T-cell (primary cell): ENCODE data around the gene SCFD2. TPM values are rescaled to one million over a fixed set of nuclear protein-coding genes. Genes with fewer than 3 reads are reported as not detected.

Experiments used
- ATAC-seq, 4 experiments: fragments of 200-7000 bp in 3 of 4; fragments of 150-1000 bp in 1 of 4; cut with Tn5 transposase; replicated peaks in 1 of 4; 1 replicate in 3 of 4; 2 replicates in 1 of 4; pipeline ENCODE4 v1.10.0; 2021; ENCODE audit warnings: moderate library complexity in 3 of 4, mild to moderate bottlenecking in 2 of 4, moderate number of reproducible peaks in 1 of 4
- CTCF ChIA-PET, 2 donors: fragments of 300-600 bp; sonication (Branson Sonifier 250); formaldehyde crosslinking; loops; one replicate each; lab custom pipeline; 2022; ENCODE audit warnings: antibody characterized with exemption in 2 of 2; lab: Charles Lee
- POLR2A ChIA-PET, 2 donors: fragments of 300-600 bp; sonication (Branson Sonifier 250); formaldehyde crosslinking; loops; one replicate each; lab custom pipeline; 2022; ENCODE audit warnings: antibody characterized with exemption in 2 of 2; lab: Charles Lee
- DNase-seq, 35 experiments: peaks; one replicate each; pipeline versions ENCODE4 v3.0.0 to v3.0.0-alpha.2; 2013 to 2023
- H3K27ac ChIP-seq: one replicate; pipeline ENCODE4 v1.5.1; 2013; ENCODE audit warnings: low read length
- H3K27me3 ChIP-seq, 2 experiments: replicated peaks in 1 of 2; 1 replicate in 1 of 2; 2 replicates in 1 of 2; pipeline versions ENCODE4 v1.6.1 to v1.7.0; 2013; ENCODE audit warnings: low read length in 1 of 2, mixed read lengths in 1 of 2; ENCODE audit not compliant: control insufficient read depth in 2 of 2, insufficient read depth in 2 of 2; ENCODE audit errors: extremely low read depth in 1 of 2
- H3K36me3 ChIP-seq, 2 donors: 1 replicate in 1 of 2; 2 replicates in 1 of 2; pipeline versions ENCODE4 v1.6.1 to v1.7.0; 2013; ENCODE audit warnings: low read length in 1 of 2; ENCODE audit not compliant: control insufficient read depth in 2 of 2, insufficient read depth in 1 of 2; ENCODE audit errors: extremely low read depth in 1 of 2
- H3K4me1 ChIP-seq, 2 experiments: 1 replicate in 1 of 2; 2 replicates in 1 of 2; pipeline versions ENCODE4 v1.6.1 to v1.7.0; 2013; ENCODE audit warnings: low read length in 2 of 2, mixed read lengths in 1 of 2; ENCODE audit not compliant: insufficient read depth in 2 of 2, control insufficient read depth in 1 of 2; ENCODE audit errors: extremely low read depth in 1 of 2
- H3K4me3 ChIP-seq, 2 donors: 1 replicate in 1 of 2; 2 replicates in 1 of 2; pipeline versions ENCODE4 v1.5.1 to v1.7.0; 2013; ENCODE audit warnings: mild to moderate bottlenecking in 2 of 2, low read length in 1 of 2, moderate library complexity in 1 of 2; ENCODE audit not compliant: control insufficient read depth in 1 of 2; ENCODE audit errors: extremely low read depth in 1 of 2
- H3K9me3 ChIP-seq: 2 replicates; pipeline ENCODE4 v1.7.0; 2013
- H3K27ac Mint-ChIP-seq, 2 donors: one replicate each; pipeline ENCODE4 v1.8.0; 2020 to 2021; ENCODE audit warnings: mild to moderate bottlenecking in 2 of 2, mixed read lengths in 2 of 2
- H3K27me3 Mint-ChIP-seq, 2 donors: one replicate each; pipeline ENCODE4 v1.8.0; 2021 to 2022; ENCODE audit warnings: mixed read lengths in 2 of 2
- H3K36me3 Mint-ChIP-seq: one replicate; pipeline ENCODE4 v1.8.0; 2021; ENCODE audit warnings: mixed read lengths
- H3K4me1 Mint-ChIP-seq, 3 donors: one replicate each; pipeline ENCODE4 v1.8.0; 2020 to 2022; ENCODE audit warnings: mixed read lengths in 3 of 3, mild to moderate bottlenecking in 1 of 3
- H3K4me3 Mint-ChIP-seq, 3 donors: one replicate each; pipeline ENCODE4 v1.8.0; 2020 to 2022; ENCODE audit warnings: mild to moderate bottlenecking in 3 of 3, mixed read lengths in 3 of 3, moderate library complexity in 3 of 3
- H3K9me3 Mint-ChIP-seq, 3 donors: one replicate each; pipeline ENCODE4 v1.8.0; 2020 to 2022; ENCODE audit warnings: mixed read lengths in 3 of 3
- WGBS: methylation state at CpG from one replicate; pipeline ENCODE4 v1.1.5; 2013; ENCODE audit warnings: missing lambda C conversion rate; ENCODE audit not compliant: insufficient coverage; 5-methylcytosine and 5-hydroxymethylcytosine counted together
- total RNA-seq, 35 experiments: library from RNA in 6 of 35; stranded (reverse) in 6 of 35; fragments of 120-200 nt in 1 of 35; gene quantifications; one replicate each; pipeline versions ENCODE4 v1.2.1 to v1.2.4 and lab custom pipeline; 2013 to 2026

The SCFD2 gene
- total RNA-seq, 5 donors from 2014 or later (not counting 1 experiment from before 2014, with no cell fraction given), result 19.0 to 28.9 (median 21.8) TPM

- ATAC-seq (no peak), DNase-seq (no peak)
- Mint-ChIP-seq H3K4me3 (no peak overlapping the region), H3K36me3 (peaks cover 52% of the 10 kb centered on the region), H3K27ac (no peak overlapping the region), H3K27me3 (no peaks in the 10 kb centered on the region), H3K4me1 (no peaks in the 10 kb centered on the region), H3K9me3 (no peaks in the 10 kb centered on the region)
- Histone ChIP-seq H3K36me3 (no peaks in the 10 kb centered on the region), H3K9me3 (no peaks in the 10 kb centered on the region), H3K27ac (no peak overlapping the region), H3K27me3 (no peaks in the 10 kb centered on the region), H3K4me3 (no peak overlapping the region), H3K4me1 (no peaks in the 10 kb centered on the region)
- POLR2A ChIA-PET, result no interaction called here
- CTCF ChIA-PET, result no interaction called here
- no CpG with 5 or more reads among the region's 3 CpGs for WGBS
Observed at GRCh38 chr4:52951016-52951415, 414.8 kb downstream of the SCFD2 start.

GRCh38 chr4:52950226-52950625, 415.6 kb downstream of the SCFD2 start:
- Histone ChIP-seq H3K27ac (no peak overlapping the region), H3K4me1 (no peaks in the 10 kb centered on the region), H3K4me3 (no peak overlapping the region), H3K27me3 (no peaks in the 10 kb centered on the region), H3K36me3 (no peaks in the 10 kb centered on the region), H3K9me3 (no peaks in the 10 kb centered on the region)
- no peaks in the 10 kb centered on the region for H3K4me1 Mint-ChIP-seq
- H3K9me3 Mint-ChIP-seq, result no peaks in the 10 kb centered on the region
- CTCF ChIA-PET, result interaction anchor here in 1 of 2 donors (0.5 kb wide), 1 partner anchor 850 kb away, joined by 3 read pairs; no protein-coding TSS in a partner anchor
- DNase-seq (no peak), ATAC-seq (no peak)
- no peaks in the 10 kb centered on the region for H3K27me3 Mint-ChIP-seq
- POLR2A ChIA-PET, result no interaction called here
- H3K36me3 Mint-ChIP-seq, result peaks cover 52% of the 10 kb centered on the region
- WGBS, result 100% methylated on average over 1 of the region's 3 CpGs
- H3K4me3 Mint-ChIP-seq, result no peak overlapping the region
- H3K27ac Mint-ChIP-seq, result no peak overlapping the region

GRCh38 chr4:52949336-52949735, 416.5 kb downstream of the SCFD2 start:
- Histone ChIP-seq H3K4me3 (no peak overlapping the region), H3K36me3 (no peaks in the 10 kb centered on the region), H3K9me3 (no peaks in the 10 kb centered on the region), H3K27ac (no peak overlapping the region), H3K27me3 (no peaks in the 10 kb centered on the region), H3K4me1 (no peaks in the 10 kb centered on the region)
- H3K4me3 Mint-ChIP-seq, result no peak overlapping the region
- H3K27me3 Mint-ChIP-seq, result no peaks in the 10 kb centered on the region
- H3K36me3 Mint-ChIP-seq, result peaks cover 45% of the 10 kb centered on the region
- ChIA-PET POLR2A (no interaction called here), CTCF (no interaction called here)
- ATAC-seq (no peak), DNase-seq (no peak)
- no peaks in the 10 kb centered on the region for H3K4me1 Mint-ChIP-seq
- no peak overlapping the region for H3K27ac Mint-ChIP-seq
- WGBS, result 92% methylated on average over 4 of the region's 4 CpGs
- no peaks in the 10 kb centered on the region for H3K9me3 Mint-ChIP-seq

- WGBS, result 96% methylated on average over 5 of the region's 5 CpGs
- no peaks in the 10 kb centered on the region for H3K4me1 Mint-ChIP-seq
Observed at GRCh38 chr4:52948057-52948423, 417.8 kb downstream of the SCFD2 start.

GRCh38 chr4:52947401-52948056, 418.3 kb downstream of the SCFD2 start:
- Histone ChIP-seq H3K27me3 (no peaks in the 10 kb centered on the region), H3K4me1 (no peaks in the 10 kb centered on the region), H3K4me3 (no peak overlapping the region), H3K9me3 (no peaks in the 10 kb centered on the region), H3K36me3 (no peaks in the 10 kb centered on the region), H3K27ac (no peak overlapping the region)
- Mint-ChIP-seq H3K4me1 (no peaks in the 10 kb centered on the region), H3K9me3 (no peaks in the 10 kb centered on the region), H3K4me3 (no peak overlapping the region), H3K27me3 (no peaks in the 10 kb centered on the region), H3K36me3 (peaks cover 35% of the 10 kb centered on the region), H3K27ac (no peak overlapping the region)
- CTCF ChIA-PET, result interaction anchor here in 1 of 2 donors (0.5 kb wide), 1 partner anchor 359 kb away, joined by 4 read pairs; no protein-coding TSS in a partner anchor
- WGBS, result no CpG with 5 or more reads among the region's 4 CpGs
- POLR2A ChIA-PET, result interaction anchor here in 1 of 2 donors (0.7 kb wide), 1 partner anchor 9 kb away, joined by 3 read pairs; no protein-coding TSS in a partner anchor
- DNase-seq, result no peak
- no peak for ATAC-seq

More at GRCh38 chr4:52948057-52948423, 417.8 kb downstream of the SCFD2 start:
- Histone ChIP-seq H3K36me3 (no peaks in the 10 kb centered on the region), H3K4me1 (no peaks in the 10 kb centered on the region), H3K27ac (no peak overlapping the region), H3K4me3 (no peak overlapping the region), H3K27me3 (no peaks in the 10 kb centered on the region), H3K9me3 (no peaks in the 10 kb centered on the region)
- H3K9me3 Mint-ChIP-seq, result no peaks in the 10 kb centered on the region
- no peaks in the 10 kb centered on the region for H3K27me3 Mint-ChIP-seq
- H3K4me3 Mint-ChIP-seq, result no peak overlapping the region
- DNase-seq (no peak), ATAC-seq (no peak)
- peaks cover 40% of the 10 kb centered on the region for H3K36me3 Mint-ChIP-seq
- POLR2A ChIA-PET, result no interaction called here
- CTCF ChIA-PET, result interaction anchor here in 1 of 2 donors (0.5 kb wide), 1 partner anchor 360 kb away, joined by 4 read pairs; no protein-coding TSS in a partner anchor
- H3K27ac Mint-ChIP-seq, result no peak overlapping the region

- CTCF ChIA-PET, result no interaction called here
- 95% methylated on average over 4 of the region's 4 CpGs for WGBS
Observed at GRCh38 chr4:52946855-52947254, 419.0 kb downstream of the SCFD2 start.

More at GRCh38 chr4:52946855-52947254, 419.0 kb downstream of the SCFD2 start:
- H3K9me3 Mint-ChIP-seq, result no peaks in the 10 kb centered on the region
- POLR2A ChIA-PET, result no interaction called here
- peaks cover 40% of the 10 kb centered on the region for H3K36me3 Mint-ChIP-seq
- H3K9me3 ChIP-seq, result no peaks in the 10 kb centered on the region
- H3K36me3 ChIP-seq, result no peaks in the 10 kb centered on the region
- H3K27ac ChIP-seq, result no peak overlapping the region
- no peak for DNase-seq
- H3K4me3 Mint-ChIP-seq, result no peak overlapping the region
- no peaks in the 10 kb centered on the region for H3K4me1 ChIP-seq
- H3K4me1 Mint-ChIP-seq, result no peaks in the 10 kb centered on the region
- no peak for ATAC-seq
- H3K27me3 ChIP-seq, result no peaks in the 10 kb centered on the region
- H3K27me3 Mint-ChIP-seq, result no peaks in the 10 kb centered on the region
- H3K4me3 ChIP-seq, result no peak overlapping the region
- no peak overlapping the region for H3K27ac Mint-ChIP-seq
